HuH-7 (cell line): ENCODE data around the gene PSMB3.
A peak's percentile ranks its signal among the peaks of the same experiment; 100 is the strongest.

Experiments
- DNase-seq: peaks from one replicate; pipeline ENCODE4 v3.0.0; 2011; ENCODE audit warnings: low spot score

Gene PSMB3

GRCh38 chr17:38752308-38753070, at the start of gene PSMB3:
Gene PSMB3, plus strand, starts transcription at chr17:38752741. Its CDS starts 86 bp downstream, at chr17:38752827.
- DNase-seq: peak; percentile 90

DNA sequence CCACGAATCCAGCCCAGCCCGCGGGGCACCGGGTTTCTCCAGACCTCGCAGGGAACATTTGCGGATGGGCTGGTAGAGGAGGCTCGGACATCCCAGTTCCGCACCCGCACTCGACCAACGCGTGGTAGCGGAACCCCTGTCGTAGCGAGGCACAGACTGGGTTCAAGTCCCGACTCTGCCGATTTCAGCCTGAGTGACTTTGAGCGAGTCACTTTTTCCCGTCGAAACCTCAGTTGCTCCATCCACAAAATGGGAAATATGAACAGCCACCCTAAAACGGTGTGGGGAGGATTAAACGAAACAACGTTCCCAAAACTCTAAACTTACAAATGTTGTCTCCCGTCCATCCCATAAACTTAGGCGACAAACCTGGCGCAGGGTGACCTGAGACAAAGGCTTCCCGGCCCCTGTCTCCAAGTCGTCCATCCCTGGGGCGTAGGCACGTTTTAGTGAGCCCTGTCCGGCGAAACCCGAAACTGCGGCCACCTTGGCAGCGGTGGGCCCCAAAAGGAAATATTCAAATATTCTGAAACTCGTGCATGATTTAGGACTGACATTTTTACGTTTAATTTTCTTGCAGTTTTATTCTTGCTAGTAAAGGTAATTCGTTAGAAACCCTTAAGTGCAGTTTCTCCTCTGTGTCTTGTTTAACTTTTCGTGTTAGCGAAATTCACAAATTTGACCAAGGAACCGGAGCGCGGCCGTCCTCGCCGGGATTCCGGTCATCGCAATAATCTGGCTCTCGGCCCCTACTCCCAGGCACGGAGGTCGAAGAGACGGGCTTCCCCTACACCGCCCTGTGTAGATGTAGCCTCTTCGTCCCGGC, 49.4 kb upstream of the PSMB3 start:
- no peak for DNase-seq

DNA sequence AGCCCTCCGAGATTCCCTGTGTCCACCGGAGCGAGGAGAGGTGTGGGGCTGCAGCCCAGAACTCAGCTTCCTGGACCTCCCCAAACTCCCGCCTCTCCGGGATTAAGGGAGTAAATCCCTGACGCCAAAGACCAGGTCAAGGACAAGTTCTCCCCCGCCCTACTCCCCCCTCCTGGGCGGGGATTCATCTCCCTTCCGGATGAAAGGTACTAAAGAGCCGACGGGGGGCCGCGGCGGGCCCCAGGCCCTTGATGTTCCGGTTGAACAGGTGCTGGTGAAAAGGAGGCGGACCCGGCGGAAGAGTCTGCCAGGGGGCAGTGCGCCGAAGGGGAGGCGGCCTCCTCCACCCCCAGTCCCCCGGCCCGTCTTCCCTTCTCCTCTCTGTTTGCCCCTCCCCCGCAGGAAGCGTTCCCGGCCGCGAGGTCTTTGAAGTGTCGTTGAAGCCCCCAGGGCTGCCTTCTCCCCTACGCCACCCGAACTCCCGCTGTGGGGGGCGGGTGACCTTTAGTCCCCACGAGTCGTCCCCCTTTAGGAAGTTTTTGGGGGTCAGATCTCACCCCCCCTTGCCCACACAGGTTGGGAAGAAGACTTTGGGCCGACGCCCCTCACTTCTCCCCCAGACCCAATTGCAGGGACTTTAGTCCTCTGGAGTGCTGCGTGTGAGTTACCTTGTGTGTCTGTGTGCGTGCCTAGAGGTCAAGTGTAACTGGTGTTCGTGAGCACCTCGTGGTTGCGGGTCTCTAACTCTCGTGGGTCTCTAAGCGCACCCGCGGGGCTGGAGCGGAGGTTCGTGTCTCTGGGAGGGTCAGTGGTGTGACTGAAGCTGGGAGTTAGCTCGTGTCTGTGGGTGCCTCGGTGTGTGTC, 48.6 kb upstream of the PSMB3 start:
- peak; percentile 91 for DNase-seq

GRCh38 chr17:38704606-38705522, 47.7 kb upstream of the PSMB3 start, which contains the start of gene MLLT6:
Gene MLLT6, plus strand, starts transcription at chr17:38705273. Its CDS starts 360 bp downstream, at chr17:38705633.
- DNase-seq: no peak

- DNase-seq: no peak
These were observed 47.1 kb upstream of the PSMB3 start for GRCh38 chr17:38705523-38705802.

DNA sequence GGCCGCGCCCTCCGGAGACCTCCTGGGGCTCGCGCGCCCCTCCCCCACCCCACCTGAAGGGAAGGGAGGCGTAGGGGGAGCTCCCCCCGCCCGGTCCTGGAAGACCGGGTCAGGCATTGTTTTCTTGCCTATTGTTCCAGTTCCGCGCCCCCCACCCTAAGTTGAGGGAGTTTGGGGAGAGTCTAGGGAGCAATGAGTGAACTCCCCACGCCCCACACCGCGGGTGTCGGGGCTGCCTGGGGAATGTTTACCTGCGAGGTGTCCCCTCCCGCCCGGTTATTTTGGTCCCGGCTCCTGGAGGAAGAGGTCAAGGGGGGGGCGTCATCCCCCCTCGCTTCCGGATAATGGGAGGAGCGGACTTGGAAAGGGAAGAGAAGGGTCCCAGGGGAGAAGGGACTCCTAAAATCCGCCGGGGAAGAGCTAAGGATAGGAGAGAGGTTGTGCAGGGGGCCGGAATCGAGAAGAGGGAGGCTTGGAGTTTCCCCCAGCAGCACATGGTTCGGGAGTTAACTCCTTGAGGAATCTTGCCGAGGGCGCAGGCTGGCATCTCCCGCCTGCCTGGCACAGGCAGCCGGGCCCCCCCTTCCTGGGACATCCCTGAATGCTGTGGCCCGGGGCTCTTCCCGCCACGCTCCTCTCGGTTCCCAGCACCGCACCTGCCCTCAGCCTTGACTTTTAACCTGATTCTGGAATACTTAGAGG, 46.6 kb upstream of the PSMB3 start:
- peak; percentile 44 for DNase-seq

- no peak for DNase-seq
These were observed 45.9 kb upstream of the PSMB3 start for GRCh38 chr17:38706505-38707216.

DNA sequence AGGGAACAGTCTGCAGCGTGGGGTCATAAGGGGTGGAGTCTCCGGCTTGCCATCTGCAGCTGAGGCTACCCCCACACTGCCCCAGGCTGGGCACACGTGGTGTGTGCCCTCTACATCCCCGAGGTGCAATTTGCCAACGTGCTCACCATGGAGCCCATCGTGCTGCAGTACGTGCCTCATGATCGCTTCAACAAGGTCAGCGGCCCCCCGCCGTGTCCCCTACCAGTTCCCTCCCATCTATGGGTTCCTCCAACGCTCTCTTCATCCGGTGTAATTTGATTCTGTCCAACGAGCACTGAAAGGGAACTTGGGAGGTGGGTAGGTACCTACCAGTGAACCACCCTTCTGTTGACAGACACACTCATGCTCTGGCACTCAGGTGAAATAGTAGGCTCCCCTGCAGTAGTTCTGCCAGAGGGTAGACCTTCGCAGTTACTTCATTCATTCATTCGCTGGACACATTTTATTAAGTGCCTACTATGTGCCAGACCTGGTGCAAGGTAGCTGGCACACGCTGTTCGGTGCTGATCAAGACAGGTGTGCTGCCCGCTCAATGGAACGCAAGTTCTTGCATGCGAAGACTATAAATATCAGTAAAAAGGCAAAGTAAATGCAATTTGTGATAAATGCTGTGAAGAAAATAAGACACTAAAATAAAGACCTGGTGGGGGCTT, 44.7 kb upstream of the PSMB3 start:
- no peak for DNase-seq

DNA sequence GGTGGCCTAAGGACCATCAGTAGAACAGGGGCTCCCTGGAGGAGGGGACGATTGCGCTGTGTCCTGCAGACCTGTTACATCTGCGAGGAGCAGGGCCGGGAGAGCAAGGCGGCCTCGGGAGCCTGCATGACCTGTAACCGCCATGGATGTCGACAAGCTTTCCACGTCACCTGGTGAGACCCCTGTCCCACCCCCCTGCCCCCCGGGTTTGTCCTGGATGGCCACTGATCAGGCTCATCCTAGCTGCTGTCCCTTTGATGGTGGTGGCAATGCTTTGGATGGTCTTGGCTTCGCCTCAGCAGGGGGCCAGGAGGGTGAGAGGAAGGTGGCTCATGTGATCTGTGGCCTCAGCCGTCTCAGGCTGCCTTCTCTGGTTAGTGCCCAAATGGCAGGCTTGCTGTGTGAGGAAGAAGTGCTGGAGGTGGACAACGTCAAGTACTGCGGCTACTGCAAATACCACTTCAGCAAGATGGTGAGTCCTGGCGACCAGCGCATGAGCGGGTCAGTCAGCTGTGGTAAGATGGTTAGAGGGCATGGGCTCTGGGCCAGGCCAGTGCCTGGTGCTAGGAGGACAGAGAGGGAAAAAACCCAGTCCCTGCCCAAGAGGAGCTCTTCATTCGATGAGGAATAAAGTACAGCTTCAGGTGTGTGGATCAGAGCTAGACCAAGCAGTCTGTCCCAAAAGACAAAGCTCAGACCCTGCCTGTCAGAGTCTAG, 43.3 kb upstream of the PSMB3 start:
- DNase-seq: no peak

GRCh38 chr17:38709864-38710603, 42.5 kb upstream of the PSMB3 start:
- DNase-seq: no peak

GRCh38 chr17:38710604-38710962, 42.0 kb upstream of the PSMB3 start:
- DNase-seq: no peak

DNA sequence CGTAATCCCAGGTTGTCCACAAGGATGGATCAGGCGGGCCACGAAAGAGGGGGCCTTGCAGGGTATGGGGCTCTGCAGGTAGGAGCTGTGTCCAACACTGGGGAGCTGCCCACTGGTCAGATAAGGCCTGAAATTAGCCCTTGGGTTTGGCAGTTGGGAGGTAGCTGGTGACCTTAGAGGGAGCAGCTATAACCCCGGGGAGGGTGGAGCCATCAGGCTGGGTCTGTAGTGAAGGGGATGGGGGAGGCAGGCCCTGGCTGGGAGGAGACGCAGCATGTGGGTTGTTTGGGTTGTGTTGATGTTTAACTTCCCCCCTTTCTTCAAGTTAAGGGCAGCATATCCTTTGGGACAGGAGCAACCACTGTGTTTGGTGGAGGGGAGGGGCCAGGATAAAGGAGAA, 41.6 kb upstream of the PSMB3 start:
- no peak for DNase-seq

GRCh38 chr17:38711792-38712571, 40.6 kb upstream of the PSMB3 start:
- DNase-seq: no peak

DNA sequence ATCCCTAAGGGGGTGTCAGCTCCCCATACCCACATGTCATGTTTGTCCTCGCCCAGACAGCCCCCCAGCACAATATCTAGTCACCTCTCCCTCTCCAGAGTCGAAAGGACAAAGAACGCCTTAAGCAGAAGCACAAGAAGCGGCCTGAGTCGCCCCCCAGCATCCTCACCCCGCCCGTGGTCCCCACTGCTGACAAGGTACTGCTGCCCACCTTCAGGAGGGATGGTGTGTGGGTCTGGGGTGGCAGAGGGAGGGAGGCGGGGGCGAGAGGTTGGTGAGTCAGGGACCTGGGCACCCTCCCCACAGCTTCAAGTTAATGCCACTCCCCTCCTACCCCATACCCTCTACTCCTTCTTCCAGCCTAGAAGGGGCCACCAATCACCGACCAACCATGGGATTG, 39.9 kb upstream of the PSMB3 start:
- DNase-seq: no peak

- DNase-seq: no peak
These were observed 39.0 kb upstream of the PSMB3 start for GRCh38 chr17:38713456-38714075.

GRCh38 chr17:38715216-38715943, 37.2 kb upstream of the PSMB3 start:
- no peak for DNase-seq
